GDM1 (cell line): Measurements from ENCODE around the gene B4GAT1.
"Not testable (repeated sequence)": the region's sequence is repeated elsewhere in the genome, so short reads cannot be mapped to it uniquely, and the experiment has no call there.

ENCODE experiments used
- DNase-seq: peaks from one replicate; lab custom pipeline; 2025; lab: John Stamatoyannopoulos, UW

B4GAT1 gene

DNA sequence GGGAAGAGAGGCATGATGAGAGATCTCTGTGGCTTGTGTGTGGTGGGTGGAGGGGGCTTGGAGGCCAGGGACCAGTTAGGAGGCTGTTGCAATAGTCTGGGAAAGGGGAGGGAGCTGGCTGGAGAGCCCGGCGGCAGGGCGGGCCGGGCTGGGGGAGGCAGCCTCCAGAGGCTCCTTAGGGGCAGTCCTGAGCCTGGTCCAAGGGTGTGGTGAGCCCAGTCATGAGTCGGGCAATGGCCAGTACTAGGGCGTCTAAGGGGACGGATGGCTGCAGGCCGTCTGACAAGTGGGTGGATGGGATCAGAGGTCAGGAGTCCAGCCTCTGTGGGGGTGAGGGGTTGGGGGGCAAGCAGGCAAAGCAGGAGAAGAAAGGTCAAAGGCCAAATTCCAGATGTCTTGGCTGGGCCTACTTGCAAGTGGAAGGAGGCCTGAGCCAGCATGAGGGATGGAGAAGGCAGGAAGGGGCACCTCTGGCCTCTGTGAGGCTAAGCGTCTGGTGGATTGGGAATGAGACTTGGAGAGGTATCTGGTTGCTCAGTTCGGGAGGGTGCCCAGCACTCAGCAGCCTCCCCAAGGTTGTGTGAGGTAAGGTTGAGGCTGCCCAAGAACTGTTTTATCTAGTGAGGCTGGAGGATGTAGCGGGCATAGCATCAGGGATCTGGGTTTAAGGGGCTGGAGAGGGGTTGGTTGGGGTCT is 24.5 kb downstream of the B4GAT1 start:
- no peak for DNase-seq

DNA sequence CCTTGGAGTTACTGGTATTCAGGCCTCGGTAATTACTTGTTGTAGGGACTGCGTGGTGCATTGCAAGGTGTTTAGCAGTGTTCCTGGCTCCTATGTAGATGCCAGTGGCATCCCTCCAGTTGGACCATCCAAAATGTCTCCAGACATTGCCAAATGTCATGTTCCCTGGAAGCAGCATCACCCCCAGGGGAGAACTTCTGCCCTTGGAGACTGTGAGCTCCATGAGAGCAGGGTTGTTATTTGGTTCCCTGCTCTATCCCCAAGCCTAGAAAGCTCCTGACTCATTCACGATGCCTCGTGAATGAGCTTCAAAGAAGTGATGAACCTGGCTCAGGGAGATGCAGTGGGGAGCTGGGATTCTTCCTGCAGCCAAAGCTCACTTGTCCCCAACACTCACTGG is 25.8 kb downstream of the B4GAT1 start:
- DNase-seq, result no peak

DNA sequence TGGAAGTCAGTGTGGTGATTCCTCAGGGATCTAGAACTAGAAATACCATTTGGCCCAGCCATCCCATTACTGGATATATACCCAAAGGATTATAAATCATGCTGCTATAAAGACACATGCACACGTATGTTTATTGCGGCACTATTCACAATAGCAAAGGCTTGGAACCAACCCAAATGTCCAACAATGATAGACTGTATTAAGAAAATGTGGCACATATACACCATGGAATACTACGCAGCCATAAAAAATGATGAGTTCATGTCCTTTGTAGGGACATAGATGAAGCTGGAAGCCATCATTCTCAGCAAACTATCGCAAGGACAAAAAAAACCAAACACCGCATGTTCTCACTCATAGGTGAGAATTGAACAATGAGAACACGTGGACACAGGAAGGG is 26.7 kb downstream of the B4GAT1 start:
- DNase-seq, result not testable (repeated sequence)

DNA sequence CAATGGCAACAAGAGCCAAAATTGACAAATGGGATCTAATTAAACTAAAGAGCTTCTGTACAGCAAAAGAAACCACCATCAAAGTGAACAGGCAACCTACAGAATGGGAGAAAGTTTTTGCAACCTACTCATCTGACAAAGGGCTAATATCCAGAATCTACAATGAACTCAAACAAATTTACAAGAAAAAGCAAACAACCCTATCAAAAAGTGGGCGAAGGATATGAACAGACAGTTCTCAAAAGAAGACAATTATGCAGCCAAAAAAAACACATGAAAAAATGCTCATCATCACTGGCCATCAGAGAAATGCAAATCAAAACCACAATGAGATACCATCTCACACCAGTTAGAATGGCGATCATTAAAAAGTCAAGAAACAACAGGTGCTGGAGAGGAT is 27.1 kb downstream of the B4GAT1 start:
- DNase-seq, result not testable (repeated sequence)

DNA sequence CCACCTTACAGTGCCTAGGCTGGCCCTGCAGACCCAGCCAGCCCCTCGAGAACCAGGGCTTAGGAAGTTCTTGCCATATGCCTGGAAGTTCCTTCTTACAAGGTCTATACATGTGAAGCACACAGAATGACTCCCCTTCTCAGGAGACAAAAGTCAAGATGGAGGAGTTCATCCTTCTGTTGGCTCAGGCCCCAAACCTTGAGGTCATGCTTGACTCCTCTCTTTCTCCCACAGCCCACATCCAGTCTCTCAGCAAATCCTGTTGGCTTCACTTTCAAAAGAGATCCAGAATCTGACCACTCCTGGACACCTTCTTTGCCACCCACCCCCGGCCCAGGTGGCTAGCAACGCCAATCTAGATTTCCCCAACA is 28.8 kb downstream of the B4GAT1 start:
- DNase-seq, result no peak

DNA sequence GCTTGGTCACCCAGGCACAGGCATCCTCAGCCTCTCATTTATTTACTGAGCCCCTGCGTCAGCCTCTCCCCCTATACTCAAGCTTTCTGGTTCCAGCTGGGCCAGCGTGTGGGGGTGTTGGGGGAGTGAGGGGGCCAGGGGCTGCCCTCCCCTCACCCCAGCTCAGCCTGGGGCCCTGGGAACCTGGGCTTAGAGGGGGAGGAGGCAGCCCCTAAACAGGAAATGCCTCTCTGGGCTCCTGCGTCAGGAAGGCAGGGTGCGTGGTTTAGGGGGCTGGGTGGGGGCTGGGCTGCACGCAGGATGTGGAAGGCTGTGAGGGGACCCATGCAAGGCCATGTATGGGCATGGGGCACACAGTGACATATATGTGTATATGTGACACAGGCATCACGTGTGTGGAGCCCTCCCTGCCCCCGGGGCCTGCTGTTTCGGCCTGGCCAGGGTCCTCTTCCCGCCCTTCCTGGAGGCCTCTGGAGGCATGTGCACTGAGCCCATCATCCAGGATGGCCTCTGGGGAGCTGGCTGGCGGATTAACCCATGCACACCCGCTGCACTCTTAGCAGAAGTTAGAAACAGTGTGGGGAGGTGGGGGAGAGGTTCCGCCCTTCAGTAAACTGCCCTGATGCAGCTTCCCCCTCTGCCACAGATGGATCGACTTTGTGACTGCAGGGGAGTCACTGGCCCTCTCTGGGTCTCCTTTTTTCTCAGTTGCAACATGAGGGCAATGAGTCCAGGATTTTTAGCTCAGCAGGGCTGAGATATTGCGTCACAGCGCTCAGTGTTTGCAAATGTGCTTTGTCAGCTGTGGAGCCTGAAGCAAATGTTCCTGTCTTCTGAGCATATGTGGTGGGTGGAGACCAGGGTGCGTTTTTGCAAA is 29.5 kb downstream of the B4GAT1 start:
- no peak for DNase-seq

DNA sequence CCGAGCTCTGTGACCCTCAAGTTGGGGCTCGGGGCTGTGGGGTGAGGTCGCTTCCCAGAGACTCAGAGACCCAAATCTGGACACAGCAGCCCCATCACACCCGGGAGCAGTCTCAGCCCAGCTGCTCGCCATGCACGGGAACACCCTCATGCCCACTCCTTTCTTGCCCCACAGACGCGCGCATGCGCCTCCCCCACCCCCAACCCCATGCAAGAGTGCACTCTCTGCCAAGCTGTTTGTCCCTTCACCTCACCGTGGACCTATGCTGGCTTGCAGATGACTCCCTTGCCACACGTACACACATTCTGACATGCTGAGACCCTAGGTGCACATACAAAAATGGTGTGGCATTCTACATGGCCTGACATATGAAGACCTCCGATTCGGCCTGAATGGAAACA is 30.1 kb downstream of the B4GAT1 start:
- DNase-seq, result no peak

DNA sequence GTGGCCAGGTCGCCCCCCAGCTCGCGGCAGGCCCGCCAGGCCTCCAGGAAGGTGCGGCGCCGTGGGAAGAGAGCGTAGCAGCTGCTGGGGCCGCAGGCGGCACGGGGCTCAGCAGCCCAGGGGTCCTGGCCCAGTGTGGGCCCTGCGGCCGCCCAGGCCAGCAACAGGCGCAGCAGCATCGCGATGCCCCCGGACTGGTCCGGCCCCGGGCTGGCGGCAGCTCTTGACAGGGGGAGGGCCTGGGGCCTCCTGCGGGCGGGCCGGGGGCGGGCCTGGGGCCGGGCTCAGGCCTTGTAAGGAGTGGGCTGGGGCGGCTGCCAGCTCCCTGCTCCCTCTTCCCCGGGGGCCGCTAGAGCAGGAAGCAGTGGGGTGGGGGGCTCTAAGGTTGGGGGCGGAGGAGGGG is 30.6 kb downstream of the B4GAT1 start, which contains the start of gene CD248:
TSS of gene CD248 (minus strand) at position 196 of the 403 bp plus-strand sequence. CDS start at position 179, 17 bp downstream.
- no peak for DNase-seq

DNA sequence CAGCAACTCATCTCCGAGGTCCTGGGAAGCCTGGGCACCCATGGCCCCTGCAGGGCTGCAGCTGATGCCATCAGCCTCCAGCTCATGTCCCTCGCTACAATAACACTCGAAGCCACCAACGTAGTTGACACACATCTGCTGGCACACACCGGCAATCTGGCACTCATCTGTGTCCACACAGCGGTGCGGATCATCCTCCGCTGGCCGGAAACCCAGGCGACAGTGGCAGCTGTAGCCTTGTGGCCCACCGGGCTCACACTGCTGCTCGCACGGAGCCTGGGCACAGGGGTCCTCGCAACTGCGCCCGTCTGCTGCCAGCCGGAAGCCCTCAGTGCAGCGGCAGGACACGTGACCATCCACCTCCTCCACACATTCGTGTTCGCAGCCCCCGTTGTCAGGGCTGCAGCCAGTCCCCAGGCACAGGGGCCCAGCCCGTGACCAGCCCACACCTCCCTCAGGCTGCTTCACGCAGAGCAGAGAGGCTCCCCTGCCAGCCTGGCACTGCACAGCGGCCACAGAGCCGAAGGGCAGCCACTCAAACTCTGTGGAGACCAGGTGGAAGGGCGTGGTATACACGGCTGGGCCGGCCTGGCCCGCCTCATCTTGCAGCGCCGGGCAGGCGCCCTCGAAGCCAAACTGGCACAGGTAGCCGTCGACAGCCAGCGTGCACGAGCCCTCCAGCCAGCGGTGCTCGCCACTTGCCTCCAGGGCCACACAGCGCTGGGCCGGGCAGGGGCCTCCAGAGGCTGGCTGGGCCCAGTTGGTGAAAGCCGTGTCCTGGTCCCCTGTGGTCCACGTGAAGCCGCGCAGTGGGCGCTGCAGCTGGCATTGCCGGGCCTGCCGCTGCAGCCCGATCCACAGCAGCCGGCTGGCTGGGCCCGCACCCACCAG is 31.3 kb downstream of the B4GAT1 start:
- no peak for DNase-seq

DNA sequence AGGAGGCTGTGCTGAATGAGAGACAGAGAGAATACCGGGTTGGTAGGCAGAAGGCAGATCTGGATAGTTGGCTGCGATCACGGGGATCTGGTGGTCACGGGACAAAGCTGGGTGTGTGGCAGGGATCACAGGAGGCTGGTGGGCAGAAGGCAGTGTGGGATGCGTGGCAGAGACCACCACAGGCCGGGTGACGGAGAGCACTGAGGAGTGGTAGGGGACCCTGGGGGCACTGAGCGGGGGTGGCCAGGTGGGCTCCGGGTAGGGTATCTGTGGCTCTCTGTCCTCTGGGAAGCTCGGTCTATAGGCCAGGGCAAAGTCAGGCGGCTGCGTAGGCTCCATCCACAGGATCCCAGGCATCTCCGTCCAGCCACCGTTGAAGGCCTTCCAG is 31.9 kb downstream of the B4GAT1 start:
- DNase-seq, result no peak

DNA sequence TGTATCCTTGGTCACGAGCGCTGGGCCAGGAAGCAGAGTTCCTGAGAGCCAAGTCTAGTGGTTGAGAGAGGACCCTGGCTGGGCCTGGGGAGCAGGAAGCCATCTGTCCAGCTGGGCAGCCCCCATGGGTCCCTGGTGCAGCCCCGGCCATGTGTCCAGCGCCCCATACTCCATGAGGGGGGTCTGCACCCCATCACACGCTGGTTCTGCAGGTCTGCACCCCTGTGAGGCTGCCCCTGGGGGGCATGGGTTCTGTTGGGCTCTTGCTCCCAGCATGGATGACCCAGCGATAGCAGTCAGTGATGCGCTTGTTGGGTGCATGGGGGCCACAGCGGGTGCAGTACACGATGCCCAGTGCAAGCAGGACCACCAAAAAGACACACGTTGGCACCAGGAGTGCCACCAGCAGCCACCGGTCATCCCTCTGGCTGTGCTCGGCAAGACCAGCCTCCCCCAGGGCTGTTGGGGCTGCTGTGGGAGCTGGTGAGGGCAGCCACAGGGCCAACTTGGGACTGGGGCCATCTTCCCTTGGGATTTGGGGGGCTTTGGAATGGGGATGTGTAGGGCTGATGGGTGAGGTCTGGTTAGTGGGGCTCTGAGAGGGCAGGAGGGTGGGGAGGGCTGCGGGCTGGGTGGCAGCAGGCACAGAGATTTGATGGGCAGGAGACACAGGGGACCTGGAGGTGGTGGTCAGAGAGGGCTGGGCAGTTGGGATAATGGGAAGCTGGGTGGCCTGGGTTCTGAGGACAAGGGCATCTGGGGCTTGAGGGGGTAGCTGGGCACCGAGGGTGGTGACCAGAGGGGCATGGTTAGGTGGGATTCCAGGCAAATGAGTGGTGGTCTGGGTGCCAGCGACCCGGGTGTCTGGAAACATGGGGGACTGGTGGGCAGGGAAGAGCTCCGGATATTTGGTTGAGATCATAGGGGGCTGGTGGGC is 32.6 kb downstream of the B4GAT1 start:
- DNase-seq, result no peak

DNA sequence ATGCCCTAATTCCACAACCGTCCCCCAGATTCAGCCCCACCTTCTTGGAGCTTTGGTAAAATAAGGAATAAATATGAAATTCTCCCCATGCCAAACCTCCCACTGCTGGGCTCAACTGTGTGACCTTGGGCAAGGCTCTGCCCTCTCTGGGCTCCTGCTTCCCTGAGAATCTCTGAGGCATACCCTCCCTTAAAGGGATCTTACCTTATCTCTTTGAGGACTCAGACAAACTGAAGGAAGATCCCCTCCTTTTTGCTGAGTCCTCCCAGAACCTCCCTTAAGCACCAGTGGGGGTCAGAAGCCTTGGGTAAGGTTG is 33.3 kb downstream of the B4GAT1 start:
- DNase-seq, result no peak

DNA sequence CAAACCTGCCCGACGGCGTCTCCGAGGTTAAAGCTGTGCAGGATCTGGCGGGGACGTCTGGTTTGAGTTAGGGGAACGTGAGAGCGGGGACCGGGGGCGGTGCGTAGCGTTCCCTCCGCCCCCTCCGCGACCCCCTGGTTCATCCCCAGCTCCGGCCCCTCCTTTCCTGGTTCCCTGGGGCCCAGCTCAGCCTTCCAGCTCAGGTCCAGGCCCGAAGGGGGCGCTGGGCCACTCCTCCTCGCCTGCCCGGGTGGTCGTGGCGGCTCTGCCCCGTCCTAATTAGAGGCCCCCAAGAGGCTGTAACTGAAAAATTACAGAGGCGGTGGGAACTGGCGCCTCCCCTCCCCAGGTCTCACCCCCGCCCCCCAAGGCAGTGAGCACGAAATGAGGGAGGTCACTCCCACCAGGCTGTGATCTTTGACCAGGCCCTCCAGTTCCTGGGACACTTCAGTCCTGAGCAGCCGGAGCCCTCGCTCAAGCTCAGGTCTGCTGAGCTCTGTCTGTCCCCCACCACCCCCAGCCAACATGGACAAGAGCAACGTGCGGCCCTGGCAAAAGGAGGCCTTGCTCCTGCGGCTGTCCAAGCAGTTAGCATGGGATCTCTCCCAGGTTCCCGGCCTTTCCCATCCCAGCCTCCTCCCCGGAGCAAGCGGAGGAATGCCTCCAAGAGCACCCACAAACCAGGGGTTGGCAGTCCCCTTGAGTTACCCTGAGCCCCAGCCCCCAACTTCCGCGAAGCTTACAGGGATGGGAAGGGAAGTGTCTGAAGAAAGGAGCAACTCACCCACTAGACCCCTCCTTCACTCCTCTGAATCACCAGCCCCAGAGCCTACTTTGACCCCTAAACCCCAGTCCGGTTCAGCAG is 33.9 kb downstream of the B4GAT1 start:
- no peak for DNase-seq

DNA sequence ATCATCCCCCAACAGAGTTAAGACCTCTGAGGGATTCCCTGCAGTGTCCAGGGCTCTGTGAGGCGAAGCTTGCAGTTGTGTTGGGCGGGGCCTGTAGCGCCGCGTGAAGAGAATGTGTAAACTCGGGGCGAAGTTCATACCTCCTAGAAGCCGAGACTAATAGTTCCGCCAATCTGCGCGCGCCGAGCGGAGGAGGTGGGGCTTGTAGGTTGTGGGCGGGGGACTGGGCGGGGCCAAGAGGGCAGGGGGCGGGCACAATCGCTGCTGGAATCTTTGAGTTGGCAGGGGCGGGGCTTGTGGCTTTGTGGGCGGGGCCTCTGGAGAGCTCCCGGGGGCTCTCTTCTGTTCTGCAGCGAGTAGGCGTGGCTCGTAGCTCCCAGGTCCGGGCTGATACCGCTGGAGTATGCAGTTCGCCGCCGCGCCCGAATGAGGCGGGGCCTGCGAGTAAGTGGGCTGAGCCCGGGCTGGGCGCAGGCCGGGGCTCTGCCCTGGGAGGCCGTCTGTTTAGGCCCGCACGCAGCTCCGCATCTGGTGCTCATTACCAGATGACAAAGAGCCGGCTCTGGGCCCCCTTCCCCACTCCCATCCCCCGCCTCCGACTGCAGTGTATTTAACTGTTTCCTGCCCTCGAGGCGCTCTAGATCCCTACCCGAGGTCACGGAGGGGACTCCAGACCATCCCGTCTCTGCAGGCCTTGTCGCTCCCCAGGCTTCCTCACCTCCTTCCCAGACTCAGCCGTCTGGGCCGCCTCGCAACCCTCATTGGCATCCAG is 34.7 kb downstream of the B4GAT1 start:
- DNase-seq, result peak; percentile 93

DNA sequence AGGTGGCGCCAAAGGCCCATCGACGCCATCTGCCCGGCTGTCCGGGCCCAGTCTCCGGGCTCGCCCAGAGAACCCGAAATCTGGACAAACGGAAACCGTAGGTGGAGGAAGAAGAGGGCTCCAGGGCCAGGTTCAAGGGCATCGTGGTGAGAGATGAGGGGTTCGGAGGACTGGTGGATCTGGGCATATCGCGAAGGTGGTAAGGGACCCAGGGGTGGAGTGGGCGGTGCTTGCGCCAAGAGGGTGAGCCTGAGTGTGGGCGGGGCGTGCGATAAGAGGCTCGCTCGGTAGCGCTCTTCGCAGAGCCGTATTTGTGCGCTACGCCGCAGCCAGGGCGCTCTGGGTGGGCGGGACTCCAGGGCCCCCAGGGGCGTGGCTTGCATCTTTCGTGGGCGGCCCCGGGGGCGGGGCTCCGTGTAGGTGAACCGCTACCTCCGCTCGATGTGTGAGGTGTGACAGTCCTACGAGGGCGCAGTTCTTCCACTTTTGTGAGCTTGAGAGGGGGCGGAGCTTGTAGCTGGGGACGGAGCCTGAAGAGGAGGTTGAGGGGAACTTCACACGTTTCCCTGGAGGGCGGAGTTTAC is 35.4 kb downstream of the B4GAT1 start:
- DNase-seq, result peak; percentile 77

DNA sequence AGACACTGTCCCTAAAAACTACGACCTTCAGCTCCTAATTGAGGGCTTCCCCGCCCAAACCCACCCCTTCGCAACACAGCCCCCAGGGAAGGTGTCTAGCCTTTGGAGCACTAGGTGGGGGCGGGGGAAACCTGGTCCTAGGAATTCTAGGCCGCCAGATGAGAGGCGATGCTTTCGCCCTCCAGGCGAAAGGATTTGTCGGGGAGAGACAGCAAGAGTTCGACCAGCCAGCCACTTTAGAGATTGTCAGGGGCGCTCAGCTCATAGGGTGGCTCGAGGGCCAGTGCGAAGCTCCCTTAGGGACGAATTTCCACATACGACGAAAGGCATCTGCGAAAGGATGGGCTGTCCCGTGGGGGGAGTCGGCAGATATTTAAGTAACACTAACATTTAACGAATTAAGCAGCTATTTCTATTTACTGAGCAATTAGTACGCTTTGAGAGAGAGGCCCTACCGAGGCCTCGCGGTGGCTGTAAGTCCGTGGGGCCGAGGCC is 35.9 kb downstream of the B4GAT1 start:
- no peak for DNase-seq

DNA sequence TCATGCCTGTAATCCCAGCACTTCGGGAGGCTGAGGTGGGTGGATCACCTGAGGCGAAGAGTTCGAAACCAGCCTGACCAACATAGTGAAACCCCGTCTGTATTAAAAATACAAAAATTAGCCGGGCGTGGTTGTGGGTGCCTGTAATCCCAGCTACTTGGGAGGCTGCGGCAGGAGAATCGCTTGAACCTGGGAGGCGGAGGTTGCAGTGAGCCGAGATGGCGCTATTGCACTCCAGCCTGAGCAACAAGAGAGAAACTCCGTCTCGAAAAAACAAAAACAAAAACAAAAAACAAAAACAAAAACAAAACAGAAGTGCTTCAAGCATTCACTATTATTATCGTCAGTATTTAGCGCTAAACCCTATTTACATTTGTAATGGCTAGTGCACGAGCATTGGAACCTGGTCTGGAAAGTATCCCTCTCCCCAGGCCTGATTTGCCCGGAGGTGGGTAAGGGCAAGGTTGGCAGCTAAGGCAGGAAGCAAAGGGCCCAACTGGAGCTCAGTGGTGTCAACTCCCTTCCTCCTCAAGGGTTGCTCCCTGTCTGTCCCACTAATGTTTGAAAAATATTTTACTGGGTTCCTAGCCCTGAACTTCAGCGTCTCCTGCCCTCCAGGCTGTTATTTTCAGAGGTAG is 36.5 kb downstream of the B4GAT1 start:
- DNase-seq, result not testable (repeated sequence)

DNA sequence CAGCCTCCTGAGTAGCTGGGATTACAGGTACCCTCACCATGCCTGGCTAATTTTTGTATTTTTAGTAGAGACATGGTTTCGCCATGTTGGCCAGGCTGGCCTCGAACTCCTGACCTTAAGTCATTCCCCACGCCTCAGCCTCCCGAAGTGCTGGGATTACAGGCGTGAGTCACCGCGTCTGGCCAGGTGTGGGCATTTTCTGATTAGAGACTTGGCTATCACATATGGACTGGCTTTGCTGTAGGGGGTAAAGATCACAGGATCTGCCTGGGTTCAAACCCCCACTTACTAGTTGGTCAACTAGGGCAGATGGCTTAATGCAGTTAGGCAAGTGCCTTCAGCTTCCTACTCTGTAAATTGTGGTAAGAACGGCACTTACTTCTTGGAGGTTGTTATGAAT is 37.1 kb downstream of the B4GAT1 start:
- DNase-seq, result no peak

DNA sequence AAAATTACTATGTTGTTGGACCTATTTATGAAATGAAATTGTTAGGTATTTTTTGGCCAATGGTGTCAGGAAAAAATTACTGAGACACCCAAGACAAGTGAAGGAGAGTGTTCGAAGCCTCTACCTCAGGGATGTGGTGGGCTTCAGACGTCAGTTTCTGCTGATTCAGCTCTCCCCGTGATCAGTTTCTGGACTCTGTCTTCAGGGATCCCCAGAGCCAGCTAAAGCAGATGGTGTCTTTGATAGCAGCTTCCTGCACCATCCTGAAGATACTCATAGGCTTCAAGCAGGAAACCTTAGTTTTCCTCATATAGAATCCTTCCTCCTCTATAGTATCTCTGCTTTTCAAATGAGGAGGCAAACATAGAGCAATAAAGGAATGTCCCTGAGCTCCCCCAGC is 38.0 kb downstream of the B4GAT1 start:
- no peak for DNase-seq
